Right lobe of liver (tissue), 6 donors: Measurements from ENCODE around the gene SVEP1. TPM values are rescaled to one million over a fixed set of nuclear protein-coding genes. Genes with fewer than 3 reads are reported as not detected.

ENCODE experiments used
- ATAC-seq, 4 donors: fragments of 200-7000 bp; cut with Tn5 transposase; one replicate each; pipeline ENCODE4 v1.9.1; 2020; ENCODE audit warnings: mild to moderate bottlenecking in 4 of 4, moderate library complexity in 4 of 4
- DNase-seq, 3 donors: peaks; one replicate each; pipeline ENCODE4 v3.0.0-alpha.2; 2020
- H3K27ac ChIP-seq, 3 donors: fragments of 200-600 bp; one replicate each; pipeline ENCODE4 v1.8.0; 2022
- H3K27me3 ChIP-seq, 2 donors: fragments of 200-600 bp; one replicate each; pipeline ENCODE4 v1.8.0; 2022
- H3K36me3 ChIP-seq, 4 donors: fragments of 200-600 bp; sonication (generic) in 1 of 4; one replicate each; pipeline versions ENCODE4 v1.5.1 to v1.8.0; 2017 to 2022; ENCODE audit warnings: control low read depth in 1 of 4
- H3K4me1 ChIP-seq, 4 donors: fragments of 200-600 bp; sonication (generic) in 1 of 4; one replicate each; pipeline versions ENCODE4 v1.5.1 to v1.8.0; 2017 to 2022; ENCODE audit warnings: control low read depth in 1 of 4
- H3K4me3 ChIP-seq, 3 donors: fragments of 200-600 bp; one replicate each; pipeline ENCODE4 v1.8.0; 2022
- H3K9me3 ChIP-seq, 4 donors: fragments of 200-600 bp; sonication (generic) in 1 of 4; one replicate each; pipeline versions ENCODE4 v1.5.1 to v1.8.0; 2017 to 2022; ENCODE audit warnings: control low read depth in 1 of 4
- POLR2A ChIP-seq: fragments of 450-650 bp; IDR thresholded peaks from one replicate; pipeline ENCODE4 v1.6.1; 2017; ENCODE audit warnings: antibody characterized with exemption, mild to moderate bottlenecking
- WGBS: methylation state at CpG from one replicate; pipeline ENCODE4 v1.1.6; 2018; ENCODE audit warnings: low coverage, low lambda C conversion rate; ENCODE audit not compliant: insufficient coverage; ENCODE audit errors: missing lambda C conversion rate; 5-methylcytosine and 5-hydroxymethylcytosine counted together
- intact Hi-C, 2 donors: fragments of 100-400 bp; cut with DNase I; formaldehyde crosslinking; loops; one replicate each; pipeline versions ENCODE4 v1.11.2 to v1.14.1; 2022
- total RNA-seq, 6 experiments: library from RNA; depleted of rRNA in 2 of 6; stranded (reverse); fragments of >200 nt in 2 of 6; fragmentation: NEBNext Ultra II Directional in 3 of 6; extraction: Animal tissue kit (Norgen Biotek cat#: 25700) in 3 of 6; gene quantifications; one replicate each; pipeline versions ENCODE4 v1.1.0 to v1.2.4, GENCODE V29; 2016 to 2023
- TF ChIP-seq, protein P1 (sequence below), 4 donors: fragments of 200-600 bp in 3 of 4; fragments of 450-650 bp in 1 of 4; IDR thresholded peaks; one replicate each; pipeline versions ENCODE4 v1.5.1 to v1.8.0; 2016 to 2022; ENCODE audit warnings: antibody characterized with exemption in 4 of 4, mild to moderate bottlenecking in 2 of 4
- donor health status: DM: no; HTN: yes; CAD: no.
- donor health status: DM: no; HTN: no; CAD: no.
- donor health status: DM: no; HTN: no; CAD: no.
- donor health status: DM: no; HTN: yes; CAD: no.
- donor health status: DM: no; HTN: yes; CAD: no.

The SVEP1 gene
- total RNA-seq, 6 experiments from 2014 or later, result 1.6 to 7.8 (median 4.6) TPM

DNA sequence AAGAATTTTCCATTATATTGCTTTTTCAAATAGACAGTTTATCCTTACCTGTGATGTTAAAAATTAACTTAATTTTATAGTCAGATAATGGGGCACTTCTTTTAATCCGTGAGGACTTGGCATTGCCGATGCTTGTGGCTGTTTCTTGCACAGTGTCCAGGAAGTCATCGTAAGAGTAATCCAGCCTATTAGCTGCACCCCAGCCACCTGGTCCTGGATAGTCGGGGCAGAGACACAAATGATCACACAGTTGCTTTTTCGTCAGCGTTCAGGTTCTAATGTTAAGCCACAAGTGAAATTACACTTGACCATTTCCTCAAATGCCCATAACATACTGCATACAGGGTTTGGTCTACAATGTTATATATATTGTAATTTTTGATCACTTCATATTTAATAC, 107.4 kb downstream of the SVEP1 start:
- Histone ChIP-seq H3K36me3 (no peaks in the 10 kb centered on the region), H3K4me3 (no peak overlapping the region), H3K27me3 (no peaks in the 10 kb centered on the region), H3K27ac (no peak overlapping the region), H3K4me1 (no peaks in the 10 kb centered on the region), H3K9me3 (no peaks in the 10 kb centered on the region)
- intact Hi-C loops, result no loop called here
- 62% methylated on average over 6 of the region's 6 CpGs for WGBS
- DNase-seq (no peak), ATAC-seq (no peak)
- TF ChIP-seq POLR2A, result no peak

DNA sequence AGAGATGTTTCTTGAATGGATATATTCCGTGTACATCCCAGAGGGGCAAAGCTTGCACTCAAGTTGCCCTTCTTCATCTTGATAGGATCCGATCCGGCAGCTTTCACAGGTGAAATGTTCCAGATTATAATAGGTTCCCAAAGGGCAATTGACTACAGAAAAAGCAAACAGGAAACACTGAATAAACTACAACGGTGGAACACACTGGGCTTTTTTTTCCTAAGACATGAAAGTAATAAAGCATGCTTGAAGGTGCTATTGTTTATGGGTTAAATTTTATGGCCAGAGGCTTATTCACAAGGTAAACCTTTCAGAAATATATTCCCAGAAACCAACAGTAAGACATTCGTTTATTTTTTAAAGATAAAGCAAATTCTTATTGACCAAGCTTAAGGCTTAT, 110.6 kb downstream of the SVEP1 start:
- H3K4me3 ChIP-seq, result no peak overlapping the region
- no peaks in the 10 kb centered on the region for H3K9me3 ChIP-seq
- no peak for TF ChIP-seq POLR2A
- TF ChIP-seq, protein P1, sequence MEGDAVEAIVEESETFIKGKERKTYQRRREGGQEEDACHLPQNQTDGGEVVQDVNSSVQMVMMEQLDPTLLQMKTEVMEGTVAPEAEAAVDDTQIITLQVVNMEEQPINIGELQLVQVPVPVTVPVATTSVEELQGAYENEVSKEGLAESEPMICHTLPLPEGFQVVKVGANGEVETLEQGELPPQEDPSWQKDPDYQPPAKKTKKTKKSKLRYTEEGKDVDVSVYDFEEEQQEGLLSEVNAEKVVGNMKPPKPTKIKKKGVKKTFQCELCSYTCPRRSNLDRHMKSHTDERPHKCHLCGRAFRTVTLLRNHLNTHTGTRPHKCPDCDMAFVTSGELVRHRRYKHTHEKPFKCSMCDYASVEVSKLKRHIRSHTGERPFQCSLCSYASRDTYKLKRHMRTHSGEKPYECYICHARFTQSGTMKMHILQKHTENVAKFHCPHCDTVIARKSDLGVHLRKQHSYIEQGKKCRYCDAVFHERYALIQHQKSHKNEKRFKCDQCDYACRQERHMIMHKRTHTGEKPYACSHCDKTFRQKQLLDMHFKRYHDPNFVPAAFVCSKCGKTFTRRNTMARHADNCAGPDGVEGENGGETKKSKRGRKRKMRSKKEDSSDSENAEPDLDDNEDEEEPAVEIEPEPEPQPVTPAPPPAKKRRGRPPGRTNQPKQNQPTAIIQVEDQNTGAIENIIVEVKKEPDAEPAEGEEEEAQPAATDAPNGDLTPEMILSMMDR (IDR thresholded peaks at IDR 0.05), result no peak
- DNase-seq, result no peak
- no peak overlapping the region for H3K27ac ChIP-seq
- no peak for ATAC-seq
- intact Hi-C loops, result no loop called here
- no peaks in the 10 kb centered on the region for H3K36me3 ChIP-seq
- WGBS, result 50% methylated on average over 5 of the region's 5 CpGs
- H3K4me1 ChIP-seq, result no peaks in the 10 kb centered on the region
- no peaks in the 10 kb centered on the region for H3K27me3 ChIP-seq

DNA sequence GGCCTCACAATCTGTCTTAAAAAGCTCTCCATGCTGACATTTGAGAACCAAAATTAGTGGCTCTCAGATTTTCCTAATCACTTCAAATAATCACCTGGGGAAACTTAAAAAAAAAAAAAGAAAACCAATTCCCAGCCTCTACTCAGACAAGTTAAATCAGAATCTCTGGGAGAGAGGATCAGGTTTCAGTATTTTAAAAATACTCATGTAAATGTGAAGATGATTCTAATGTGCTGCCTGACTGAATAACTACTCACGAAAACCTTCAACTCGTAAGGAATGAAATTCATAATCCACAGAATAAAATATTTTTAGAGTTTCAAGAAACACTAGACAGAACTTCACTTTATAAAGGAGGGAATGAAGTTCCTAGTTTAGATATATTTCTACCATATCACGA, 114.4 kb downstream of the SVEP1 start:
- no peak overlapping the region for H3K4me3 ChIP-seq
- no peaks in the 10 kb centered on the region for H3K4me1 ChIP-seq
- H3K27me3 ChIP-seq, result no peaks in the 10 kb centered on the region
- TF ChIP-seq POLR2A, result no peak
- TF ChIP-seq, protein P1 (IDR thresholded peaks at IDR 0.05), result no peak
- H3K27ac ChIP-seq, result no peak overlapping the region
- ATAC-seq (no peak), DNase-seq (no peak)
- H3K9me3 ChIP-seq, result no peaks in the 10 kb centered on the region
- WGBS, result 83% methylated on average over 3 of the region's 3 CpGs
- H3K36me3 ChIP-seq, result no peaks in the 10 kb centered on the region
- intact Hi-C loops, result no loop called here

DNA sequence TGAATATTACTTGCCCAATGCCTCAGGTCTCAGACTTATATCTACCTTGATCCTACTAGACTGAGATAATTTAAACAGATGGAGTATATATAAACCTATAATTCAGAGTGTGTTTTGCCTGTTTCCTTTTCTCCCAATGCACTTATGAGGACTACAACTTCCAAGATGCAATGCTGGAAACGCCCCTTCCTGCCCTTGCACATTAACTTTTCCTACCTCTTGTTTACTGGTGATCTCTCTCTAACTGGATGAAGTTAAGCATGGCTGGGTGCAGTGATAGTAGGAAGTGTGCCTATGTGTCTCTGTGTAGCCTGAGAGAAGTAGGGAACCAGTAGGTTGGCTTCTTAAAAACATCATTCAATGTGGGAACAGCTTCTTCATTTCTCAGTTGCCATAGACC, 115.2 kb downstream of the SVEP1 start:
- H3K4me3 ChIP-seq, result no peak overlapping the region
- H3K9me3 ChIP-seq, result no peaks in the 10 kb centered on the region
- H3K27me3 ChIP-seq, result no peaks in the 10 kb centered on the region
- no peaks in the 10 kb centered on the region for H3K4me1 ChIP-seq
- intact Hi-C loops, result no loop called here
- no peaks in the 10 kb centered on the region for H3K36me3 ChIP-seq
- TF ChIP-seq POLR2A, result no peak
- TF ChIP-seq, protein P1 (IDR thresholded peaks at IDR 0.05), result no peak
- 87% methylated on average over 1 of the region's 1 CpG for WGBS
- no peak for ATAC-seq
- H3K27ac ChIP-seq, result no peak overlapping the region
- DNase-seq, result no peak

DNA sequence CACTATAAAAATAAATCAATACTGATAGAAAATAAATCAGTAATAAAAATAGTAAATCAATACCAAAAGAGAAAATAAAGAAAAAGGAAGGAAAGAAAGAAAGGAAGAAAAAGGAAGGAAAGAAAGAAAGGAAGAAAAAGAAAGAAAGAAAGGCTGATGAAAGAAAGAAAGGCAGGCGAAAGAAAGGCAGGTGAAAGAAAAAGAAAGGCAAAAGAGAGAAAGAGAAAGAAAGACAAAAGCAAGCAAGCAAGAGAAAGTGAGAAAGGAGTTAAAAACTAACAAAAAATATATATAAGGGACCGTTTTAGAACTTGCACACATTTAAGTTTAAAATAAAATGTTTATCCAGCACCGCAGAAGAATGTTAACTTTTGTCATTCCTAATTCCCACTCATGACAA, 116.0 kb downstream of the SVEP1 start:
- H3K27ac ChIP-seq, result no peak overlapping the region
- H3K9me3 ChIP-seq, result no peaks in the 10 kb centered on the region
- no peaks in the 10 kb centered on the region for H3K4me1 ChIP-seq
- ATAC-seq (no peak), DNase-seq (no peak)
- no peaks in the 10 kb centered on the region for H3K27me3 ChIP-seq
- TF ChIP-seq, protein P1 (IDR thresholded peaks at IDR 0.05), result no peak
- TF ChIP-seq POLR2A, result no peak
- no peak overlapping the region for H3K4me3 ChIP-seq
- WGBS, result 63% methylated on average over 3 of the region's 3 CpGs
- no peaks in the 10 kb centered on the region for H3K36me3 ChIP-seq
- intact Hi-C loops, result no loop called here
